Stimulated activated CD8-positive, alpha-beta memory T cell treated with anti-CD3 and anti-CD28 coated beads, Interleukin-12 subunit alpha, Interleukin-12 subunit beta, amount 100 ng/mL, for 24 hours (primary cell): ENCODE measurements around the gene DDX1.
"Not testable (repeated sequence)": the region's sequence is repeated elsewhere in the genome, so short reads cannot be mapped to it uniquely, and the experiment has no call there.

Experiments
- DNase-seq: peaks from one replicate; pipeline ENCODE4 v3.0.0-alpha.2; 2020; ENCODE audit errors: extremely low read depth

The DDX1 gene

DNA sequence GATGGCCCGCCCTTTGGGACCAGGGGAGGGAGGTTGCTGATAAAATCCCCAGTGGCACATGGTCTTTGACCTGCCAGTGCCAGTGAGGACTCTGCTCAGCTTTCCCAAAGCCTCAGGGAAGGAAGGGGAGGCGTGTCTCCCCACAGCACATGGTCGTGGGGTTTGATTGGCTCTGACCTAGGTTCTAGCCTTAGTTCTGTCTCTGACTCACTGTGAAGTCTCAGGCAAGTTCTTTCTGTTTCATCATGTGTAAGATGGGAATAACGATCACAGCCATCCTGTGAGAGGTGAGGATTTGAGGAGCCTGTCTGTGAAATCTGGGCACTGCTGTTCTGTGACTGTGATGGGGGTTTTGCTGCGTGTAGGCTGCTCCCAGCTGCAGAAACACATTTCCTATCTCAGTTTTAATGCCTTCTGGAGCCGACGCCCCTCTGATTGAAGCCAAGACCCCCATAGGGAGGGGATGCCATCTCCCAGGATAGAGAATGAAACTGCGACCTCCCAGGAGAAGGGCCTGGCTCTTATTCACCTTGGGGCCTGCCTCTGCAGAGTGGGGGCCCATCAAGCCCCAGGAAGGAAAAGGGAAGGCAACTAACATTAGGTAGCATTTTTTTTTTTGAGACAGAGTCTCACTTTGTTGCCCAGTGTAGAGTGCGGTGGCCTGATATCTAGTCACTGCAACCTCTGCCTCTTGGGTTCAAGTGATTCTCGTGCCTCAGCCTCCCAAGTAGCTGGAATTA lies 84.0 kb downstream of the DDX1 start:
- no peak for DNase-seq

DNA sequence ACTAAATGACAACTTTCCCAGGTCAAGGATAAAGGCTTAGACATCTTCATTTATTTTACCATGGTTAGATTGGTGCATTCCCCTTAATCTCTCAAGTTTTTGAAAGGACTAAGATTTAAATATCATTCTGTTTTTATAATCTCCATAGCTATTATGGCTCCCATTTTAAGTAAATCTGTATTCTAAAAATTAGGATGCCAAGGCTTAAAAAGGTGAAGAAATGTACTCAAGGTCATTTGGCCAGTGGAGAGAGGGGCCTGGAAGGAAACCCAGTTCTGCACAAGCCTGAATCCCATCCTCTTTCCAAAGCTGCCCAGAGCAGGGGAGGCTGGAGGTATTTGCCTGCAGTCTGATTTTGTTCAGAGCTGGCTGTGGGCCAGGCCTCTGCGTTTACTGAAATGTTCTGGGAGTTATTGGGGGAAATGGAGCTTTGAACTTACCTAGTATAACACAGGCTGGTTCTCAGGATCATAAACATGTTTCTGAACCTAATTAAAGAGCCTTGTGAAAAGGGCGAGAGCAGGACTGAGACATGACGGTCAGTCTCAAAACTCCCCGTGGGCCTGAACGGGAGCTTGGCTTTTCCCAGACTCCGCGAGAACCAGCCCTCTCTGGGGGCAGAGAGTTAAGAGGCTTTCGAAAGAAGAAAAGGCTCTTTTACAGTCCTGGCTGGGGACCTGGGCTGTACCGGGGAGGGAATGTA lies 85.6 kb downstream of the DDX1 start:
- DNase-seq = no peak

DNA sequence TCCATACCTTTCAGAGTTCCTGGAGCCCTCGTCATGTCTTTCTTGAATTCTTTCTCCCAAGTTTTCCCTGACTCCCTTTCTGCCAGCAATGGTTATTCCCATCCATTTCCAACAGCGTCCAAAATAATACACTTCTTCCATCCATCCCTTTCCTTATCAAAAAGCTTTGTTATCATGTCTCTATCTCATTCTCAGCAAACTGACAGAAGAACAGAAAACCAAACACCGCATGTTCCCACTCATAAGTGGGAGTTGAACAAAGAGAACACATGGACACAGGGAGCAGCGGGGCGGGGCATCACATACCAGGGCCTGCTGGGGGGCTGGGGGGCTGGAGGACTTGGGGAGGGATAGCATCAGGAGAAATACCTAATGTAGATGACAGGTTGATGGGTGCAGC lies 86.7 kb downstream of the DDX1 start:
- no peak for DNase-seq

DNA sequence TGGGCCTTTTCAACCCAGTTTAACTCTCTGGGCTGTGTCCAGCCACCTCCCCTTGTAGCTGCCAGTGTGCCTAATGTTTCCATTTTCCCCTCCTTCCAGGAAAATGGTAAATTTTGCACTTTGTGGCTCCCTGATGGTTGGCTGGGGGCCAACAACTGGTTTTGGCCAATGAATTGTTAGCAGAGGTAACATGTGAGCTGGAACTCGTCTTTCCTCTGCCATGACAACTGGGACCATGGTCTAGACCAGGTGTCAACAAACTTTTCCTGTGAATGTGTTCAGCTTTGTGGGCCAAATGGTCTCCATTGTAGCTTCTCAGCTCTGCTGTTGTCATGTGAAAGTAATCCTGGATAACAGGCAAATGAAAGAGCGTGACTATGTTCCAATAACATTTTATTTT lies 87.2 kb downstream of the DDX1 start:
- DNase-seq = no peak

DNA sequence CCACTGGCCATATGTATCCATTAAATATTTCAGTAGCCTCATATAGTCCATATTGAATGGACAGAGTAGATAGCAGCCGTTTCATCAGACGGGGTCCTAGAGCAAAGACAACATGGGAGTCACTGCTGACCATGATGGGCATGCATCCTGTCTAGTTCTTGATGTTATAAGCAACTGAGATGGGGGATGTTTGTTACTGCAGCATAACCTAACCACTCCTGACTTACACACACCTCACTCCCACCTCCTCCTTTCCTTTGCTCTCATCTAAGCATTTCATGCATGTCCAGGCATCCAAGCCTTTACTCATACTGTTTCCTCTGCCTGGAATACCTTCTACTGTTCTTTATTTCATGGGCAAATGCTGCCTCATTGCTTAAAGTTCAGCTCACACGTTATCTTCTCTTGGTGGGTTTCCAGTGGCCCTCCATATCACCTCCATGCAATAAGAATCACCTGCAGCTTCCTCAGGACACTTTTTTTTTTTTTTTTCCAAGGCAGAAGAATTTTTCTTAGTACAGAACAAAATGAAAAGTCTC lies 87.8 kb downstream of the DDX1 start:
- DNase-seq = no peak

DNA sequence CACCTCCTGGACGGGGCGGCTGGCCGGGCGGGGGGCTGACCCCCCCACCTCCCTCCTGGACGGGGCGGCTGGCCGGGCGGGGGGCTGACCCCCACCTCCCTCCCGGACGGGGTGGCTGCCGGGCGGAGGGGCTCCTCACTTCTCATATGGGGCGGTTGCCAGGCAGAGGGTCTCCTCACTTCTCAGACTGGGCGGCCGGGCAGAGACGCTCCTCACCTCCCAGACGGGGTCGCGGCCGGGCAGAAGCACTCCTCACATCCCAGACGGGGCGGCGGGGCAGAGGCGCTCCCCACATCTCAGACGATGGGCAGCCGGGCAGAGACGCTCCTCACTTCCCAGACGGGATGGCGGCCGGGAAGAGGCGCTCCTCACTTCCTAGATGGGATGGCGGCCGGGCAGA lies 88.5 kb downstream of the DDX1 start:
- DNase-seq = not testable (repeated sequence)
